ENCODE measurements around the gene SULT1A2. TPM values are rescaled to one million over a fixed set of nuclear protein-coding genes. Genes with fewer than 3 reads are reported as not detected.

SULT1A2 gene
- total and polyA plus RNA-seq, 2 of the 13 experiments (the other 11 are each of a cell fraction or from before 2014, with no cell fraction given): 33.0 to 34.2 TPM

DNA sequence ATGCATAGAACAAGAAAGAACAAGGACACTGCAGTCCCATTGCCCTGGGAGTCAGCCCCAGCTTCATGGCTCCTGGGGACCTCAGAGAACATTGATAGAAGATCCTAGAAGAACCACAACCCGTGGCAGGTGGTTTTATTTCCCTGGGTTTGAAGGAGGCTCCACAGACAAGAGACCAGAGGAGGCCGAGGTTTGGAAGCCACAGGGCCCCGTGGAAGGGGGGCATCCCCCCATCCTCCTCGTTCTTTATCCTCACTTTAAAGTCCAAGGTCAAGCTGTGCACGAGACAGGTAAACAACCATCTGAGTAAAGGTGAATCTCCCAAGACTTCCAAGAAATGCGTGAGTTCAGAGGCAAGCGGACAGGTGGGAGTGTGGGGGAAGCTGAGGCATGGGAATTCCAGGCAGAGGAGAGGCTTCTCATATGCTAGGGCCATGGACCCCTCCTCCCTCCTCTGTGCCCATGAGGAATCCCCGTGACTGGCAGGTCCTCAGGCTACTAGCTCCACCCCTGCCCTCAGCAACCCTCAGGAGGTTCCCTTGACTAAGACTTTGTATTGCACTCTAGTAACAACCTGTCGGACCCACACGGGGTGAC lies 13.8 kb upstream of the SULT1A2 start (continued):
- TF ChIP-seq ZNF136 (CRISPR knock-in tag; IDR thresholded peaks at IDR 0.05; ENCODE audit: low read depth) (0 out of 2 replicates have a peak, but pooled peaks have one; percentile 7), GLI4 (CRISPR knock-in tag; IDR thresholded peaks at IDR 0.05; ENCODE audit: borderline replicate concordance) (peak; percentile 95; the same call in 1 of the 2 replicates), ZFP1 (CRISPR knock-in tag; IDR thresholded peaks at IDR 0.05) (0 out of 2 replicates have a peak, but pooled peaks have one; percentile 7), CAMTA2 (CRISPR knock-in tag; IDR thresholded peaks at IDR 0.05; ENCODE audit: borderline replicate concordance) (no peak), SP5 (CRISPR knock-in tag; IDR thresholded peaks at IDR 0.05; ENCODE audit: borderline replicate concordance, low read depth) (0 out of 2 replicates have a peak, but pooled peaks have one; percentile 12), ZNF792 (CRISPR knock-in tag; IDR thresholded peaks at IDR 0.05) (0 out of 2 replicates have a peak, but pooled peaks have one; percentile 13), SIN3A (IDR thresholded peaks at IDR 0.05; ENCODE audit: borderline replicate concordance, low read depth, low read length) (0 out of 2 replicates have a peak, but pooled peaks have one; percentile 6), WIZ (CRISPR knock-in tag; IDR thresholded peaks at IDR 0.05) (0 out of 2 replicates have a peak, but pooled peaks have one; percentile 73), ZNF274 (CRISPR knock-in tag; IDR thresholded peaks at IDR 0.05) (peak; percentile 81; the same call in 1 of the 2 replicates), JUNB (CRISPR knock-in tag; IDR thresholded peaks at IDR 0.05; ENCODE audit: borderline replicate concordance) (no peak), ZNF737 (CRISPR knock-in tag; IDR thresholded peaks at IDR 0.05; ENCODE audit: borderline replicate concordance) (0 out of 2 replicates have a peak, but pooled peaks have one; percentile 57), ZMYM3 (CRISPR knock-in tag; IDR thresholded peaks at IDR 0.05) (no peak), ZNF33B (CRISPR knock-in tag; IDR thresholded peaks at IDR 0.05) (peak; percentile 85; the same call in 1 of the 2 replicates), ZSCAN21 (CRISPR knock-in tag; IDR thresholded peaks at IDR 0.05; ENCODE audit: borderline replicate concordance) (0 out of 2 replicates have a peak, but pooled peaks have one; percentile 46), ZNF337 (CRISPR knock-in tag; IDR thresholded peaks at IDR 0.05; ENCODE audit: borderline replicate concordance, low read depth) (peak; percentile 3; the same call in 1 of the 2 replicates), RXRA (CRISPR knock-in tag; IDR thresholded peaks at IDR 0.05) (peak; percentile 45; the same call in 1 of the 2 replicates), ZNF484 (CRISPR knock-in tag; IDR thresholded peaks at IDR 0.05; ENCODE audit: borderline replicate concordance, low read depth) (no peak), NFATC3 (CRISPR knock-in tag; IDR thresholded peaks at IDR 0.05) (0 out of 2 replicates have a peak, but pooled peaks have one; percentile 65), HIVEP1 (CRISPR knock-in tag; IDR thresholded peaks at IDR 0.05) (peak; percentile 35; the same call in 1 of the 2 replicates), SIX4 (CRISPR knock-in tag; IDR thresholded peaks at IDR 0.05) (no peak)
- TF ChIP-seq, protein P1, sequence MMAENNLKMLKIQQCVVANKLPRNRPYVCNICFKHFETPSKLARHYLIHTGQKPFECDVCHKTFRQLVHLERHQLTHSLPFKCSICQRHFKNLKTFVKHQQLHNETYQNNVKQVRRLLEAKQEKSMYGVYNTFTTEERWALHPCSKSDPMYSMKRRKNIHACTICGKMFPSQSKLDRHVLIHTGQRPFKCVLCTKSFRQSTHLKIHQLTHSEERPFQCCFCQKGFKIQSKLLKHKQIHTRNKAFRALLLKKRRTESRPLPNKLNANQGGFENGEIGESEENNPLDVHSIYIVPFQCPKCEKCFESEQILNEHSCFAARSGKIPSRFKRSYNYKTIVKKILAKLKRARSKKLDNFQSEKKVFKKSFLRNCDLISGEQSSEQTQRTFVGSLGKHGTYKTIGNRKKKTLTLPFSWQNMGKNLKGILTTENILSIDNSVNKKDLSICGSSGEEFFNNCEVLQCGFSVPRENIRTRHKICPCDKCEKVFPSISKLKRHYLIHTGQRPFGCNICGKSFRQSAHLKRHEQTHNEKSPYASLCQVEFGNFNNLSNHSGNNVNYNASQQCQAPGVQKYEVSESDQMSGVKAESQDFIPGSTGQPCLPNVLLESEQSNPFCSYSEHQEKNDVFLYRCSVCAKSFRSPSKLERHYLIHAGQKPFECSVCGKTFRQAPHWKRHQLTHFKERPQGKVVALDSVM (CRISPR knock-in tag; IDR thresholded peaks at IDR 0.05): 0 out of 2 replicates have a peak, but pooled peaks have one; percentile 25
- TF ChIP-seq, protein P2, sequence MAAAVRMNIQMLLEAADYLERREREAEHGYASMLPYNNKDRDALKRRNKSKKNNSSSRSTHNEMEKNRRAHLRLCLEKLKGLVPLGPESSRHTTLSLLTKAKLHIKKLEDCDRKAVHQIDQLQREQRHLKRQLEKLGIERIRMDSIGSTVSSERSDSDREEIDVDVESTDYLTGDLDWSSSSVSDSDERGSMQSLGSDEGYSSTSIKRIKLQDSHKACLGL (CRISPR knock-in tag; IDR thresholded peaks at IDR 0.05): peak; percentile 72
- TF ChIP-seq, protein P3, sequence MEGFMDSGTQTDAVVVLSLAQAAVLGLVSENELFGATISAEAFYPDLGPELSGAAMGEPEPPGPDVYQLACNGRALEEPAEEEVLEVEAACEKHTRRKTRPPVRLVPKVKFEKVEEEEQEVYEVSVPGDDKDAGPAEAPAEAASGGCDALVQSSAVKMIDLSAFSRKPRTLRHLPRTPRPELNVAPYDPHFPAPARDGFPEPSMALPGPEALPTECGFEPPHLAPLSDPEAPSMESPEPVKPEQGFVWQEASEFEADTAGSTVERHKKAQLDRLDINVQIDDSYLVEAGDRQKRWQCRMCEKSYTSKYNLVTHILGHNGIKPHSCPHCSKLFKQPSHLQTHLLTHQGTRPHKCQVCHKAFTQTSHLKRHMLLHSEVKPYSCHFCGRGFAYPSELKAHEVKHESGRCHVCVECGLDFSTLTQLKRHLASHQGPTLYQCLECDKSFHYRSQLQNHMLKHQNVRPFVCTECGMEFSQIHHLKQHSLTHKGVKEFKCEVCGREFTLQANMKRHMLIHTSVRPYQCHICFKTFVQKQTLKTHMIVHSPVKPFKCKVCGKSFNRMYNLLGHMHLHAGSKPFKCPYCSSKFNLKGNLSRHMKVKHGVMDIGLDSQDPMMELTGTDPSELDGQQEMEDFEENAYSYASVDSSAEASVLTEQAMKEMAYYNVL (CRISPR knock-in tag; IDR thresholded peaks at IDR 0.05; ENCODE audit: borderline replicate concordance): 0 out of 2 replicates have a peak, but pooled peaks have one; percentile 41
- TF ChIP-seq, protein P4, sequence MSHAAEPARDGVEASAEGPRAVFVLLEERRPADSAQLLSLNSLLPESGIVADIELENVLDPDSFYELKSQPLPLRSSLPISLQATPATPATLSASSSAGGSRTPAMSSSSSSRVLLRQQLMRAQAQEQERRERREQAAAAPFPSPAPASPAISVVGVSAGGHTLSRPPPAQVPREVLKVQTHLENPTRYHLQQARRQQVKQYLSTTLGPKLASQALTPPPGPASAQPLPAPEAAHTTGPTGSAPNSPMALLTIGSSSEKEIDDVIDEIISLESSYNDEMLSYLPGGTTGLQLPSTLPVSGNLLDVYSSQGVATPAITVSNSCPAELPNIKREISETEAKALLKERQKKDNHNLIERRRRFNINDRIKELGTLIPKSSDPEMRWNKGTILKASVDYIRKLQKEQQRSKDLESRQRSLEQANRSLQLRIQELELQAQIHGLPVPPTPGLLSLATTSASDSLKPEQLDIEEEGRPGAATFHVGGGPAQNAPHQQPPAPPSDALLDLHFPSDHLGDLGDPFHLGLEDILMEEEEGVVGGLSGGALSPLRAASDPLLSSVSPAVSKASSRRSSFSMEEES (CRISPR knock-in tag; IDR thresholded peaks at IDR 0.05): peak; percentile 24; the same call in 1 of the 2 replicates
